CD4-positive, alpha-beta T cell treated with Interleukin-17A for 4 hours (primary cell): ENCODE results near the gene ERMN.

ENCODE experiments used
- DNase-seq: peaks from one replicate; pipeline ENCODE4 v3.0.0-alpha.2; 2020; ENCODE audit warnings: mixed read lengths

The ERMN gene

DNA sequence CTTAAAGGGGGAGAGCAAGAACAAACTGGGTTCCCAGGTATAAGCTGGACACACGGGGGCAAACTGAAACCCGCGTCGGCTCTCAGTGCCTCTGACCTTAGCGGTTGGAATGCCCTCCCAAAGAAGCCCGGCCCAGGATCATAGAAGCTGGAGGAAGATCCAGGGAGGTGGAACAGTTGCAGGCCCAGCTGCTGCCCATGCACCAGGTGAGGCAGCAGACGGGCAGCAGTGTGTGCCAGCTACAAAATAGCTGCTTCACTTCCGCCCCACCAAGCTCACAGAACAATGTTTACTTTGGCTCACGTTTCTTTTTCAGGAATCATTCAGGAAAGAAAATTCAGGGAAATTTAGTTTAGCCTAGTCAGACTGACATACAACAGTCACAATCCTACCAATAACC, 3.9 kb upstream of the ERMN start:
- no peak for DNase-seq

DNA sequence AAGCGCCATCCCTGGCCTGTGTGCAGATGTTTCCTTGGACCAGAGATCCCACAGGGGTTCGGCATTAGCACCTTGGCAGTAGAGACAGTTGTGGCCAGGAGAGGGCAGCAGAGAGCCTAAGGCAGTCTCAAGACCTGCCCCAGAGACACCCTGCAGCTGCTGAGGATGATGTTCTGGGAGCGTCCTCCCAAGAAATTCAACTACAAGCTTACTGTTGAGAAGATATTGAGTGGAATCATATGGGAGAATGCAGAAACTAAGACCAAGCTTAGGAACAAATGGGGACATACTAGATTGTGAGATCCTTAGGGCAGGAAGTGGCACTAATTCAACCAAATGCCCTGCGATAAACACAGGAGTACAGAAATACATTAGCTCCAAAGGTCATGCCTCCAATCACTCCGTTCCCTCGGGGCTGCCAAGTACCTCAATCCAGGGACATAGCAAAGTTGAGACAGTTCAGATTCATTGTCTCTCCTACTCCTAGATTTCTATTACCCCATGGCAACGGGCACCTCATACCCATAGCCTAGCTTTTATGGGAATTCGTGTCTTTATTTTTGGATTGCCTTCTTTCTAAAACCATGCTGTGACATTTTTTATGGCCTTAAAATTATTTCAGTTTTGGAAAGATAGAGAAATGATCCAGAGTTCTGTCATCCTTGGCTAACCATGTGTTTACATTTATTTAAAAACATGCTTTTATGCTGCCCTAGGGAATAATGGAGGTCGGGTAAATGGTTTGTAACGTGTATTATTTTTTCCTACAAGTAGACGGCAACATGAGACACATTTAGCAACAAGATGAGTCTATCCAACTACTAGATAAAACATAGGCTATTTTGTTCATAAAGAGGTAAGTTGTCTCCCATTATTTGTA, 2.2 kb upstream of the ERMN start:
- peak; percentile 96 for DNase-seq

DNA sequence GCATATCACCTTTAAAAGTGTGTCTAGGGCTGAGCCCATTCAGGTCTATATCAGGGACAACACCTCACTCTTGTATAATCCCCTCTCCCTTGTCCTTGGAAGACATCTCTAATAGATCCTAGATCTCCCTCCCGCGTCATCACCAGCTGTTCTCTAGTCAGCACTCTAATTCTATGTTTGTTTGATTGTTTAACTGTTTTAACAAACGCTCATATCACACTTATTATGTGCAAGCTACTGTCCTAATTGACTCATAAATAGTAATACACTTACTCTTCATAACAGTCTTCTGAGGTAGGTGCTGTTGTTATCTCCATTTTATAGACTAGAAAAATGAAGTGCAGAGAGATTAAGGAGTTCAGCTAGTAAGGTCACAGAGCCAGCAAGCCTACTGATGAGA, 1.6 kb upstream of the ERMN start:
- DNase-seq = no peak

DNA sequence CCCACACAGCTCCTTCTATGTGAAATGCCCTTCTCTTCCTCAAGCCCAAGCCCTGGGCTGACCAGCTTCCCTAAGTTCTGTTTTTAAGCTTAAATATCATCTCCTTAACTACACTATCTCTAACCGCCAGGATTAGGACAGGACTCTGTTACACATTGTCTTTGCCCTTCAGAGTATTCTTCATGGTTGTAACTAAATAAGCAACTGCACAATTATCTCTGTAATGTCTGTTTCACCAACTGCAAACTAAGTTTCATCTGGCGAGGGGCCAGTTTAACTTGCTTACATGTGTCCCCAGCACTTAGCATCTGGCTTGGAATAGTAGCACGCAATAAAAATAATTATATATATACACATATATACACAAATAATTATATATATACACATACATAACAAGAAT, 1.1 kb upstream of the ERMN start:
- no peak for DNase-seq

DNA sequence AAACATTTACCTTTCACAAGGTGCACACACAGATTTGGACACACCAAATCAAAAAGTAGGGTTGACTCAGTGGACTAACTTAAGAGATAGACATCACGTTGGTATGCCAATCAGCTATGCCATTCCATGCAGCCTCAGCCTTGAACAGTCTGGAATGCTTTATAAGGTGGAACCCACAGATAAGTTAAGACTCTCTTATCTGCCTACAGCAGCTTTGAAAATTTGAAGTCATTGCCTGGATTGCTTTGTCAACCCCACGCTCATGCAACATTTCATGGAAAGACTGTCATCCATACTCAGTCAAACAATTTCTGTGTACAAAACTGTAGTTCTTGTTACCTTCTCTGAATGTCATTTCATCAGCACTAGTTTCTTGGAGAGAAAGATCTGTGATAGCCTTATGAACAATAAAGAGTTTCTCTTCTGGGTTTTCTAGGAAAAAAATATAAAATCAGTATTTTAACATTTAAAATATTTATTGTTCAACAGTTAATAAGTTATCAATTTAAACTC, 1.2 kb downstream of the ERMN start:
- DNase-seq = no peak

DNA sequence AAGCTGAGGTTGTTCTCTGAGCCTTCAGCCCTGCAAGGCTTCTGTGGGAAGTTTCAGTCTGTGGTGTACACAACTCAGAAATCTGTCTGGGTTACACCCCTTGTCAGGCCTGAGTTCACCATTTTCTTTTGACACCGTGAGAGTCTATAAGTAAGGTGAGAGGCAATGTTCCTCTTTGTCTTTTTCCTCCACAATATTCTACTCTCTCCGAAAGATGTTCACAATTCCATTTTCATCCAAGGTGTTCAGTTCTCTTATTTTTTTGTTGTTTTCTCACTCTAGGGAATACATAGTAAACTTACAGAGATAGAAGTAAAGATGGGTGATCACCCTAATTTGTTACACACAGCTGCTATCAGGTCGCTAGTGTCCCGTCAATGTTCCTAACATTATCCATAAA, 3.2 kb downstream of the ERMN start:
- no peak for DNase-seq

DNA sequence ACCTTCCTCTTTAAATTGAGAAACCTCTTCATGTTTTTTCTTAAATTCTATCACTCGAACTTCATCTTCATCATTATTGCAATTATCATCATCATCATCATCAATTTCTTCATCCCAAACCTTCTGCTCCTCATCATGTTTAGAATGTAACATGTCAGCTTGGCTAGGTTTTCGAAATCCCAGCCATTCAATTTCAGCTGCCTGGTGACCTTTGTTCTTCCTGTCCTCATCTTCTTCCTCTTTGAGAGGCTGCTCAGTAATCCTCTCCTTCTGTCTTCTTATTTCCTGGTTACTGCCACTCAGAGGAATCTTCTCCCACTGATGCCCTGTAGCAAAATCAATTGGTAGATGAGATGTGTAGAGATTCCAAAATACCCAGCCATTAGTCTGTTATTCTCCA, 4.2 kb downstream of the ERMN start:
- DNase-seq = no peak

DNA sequence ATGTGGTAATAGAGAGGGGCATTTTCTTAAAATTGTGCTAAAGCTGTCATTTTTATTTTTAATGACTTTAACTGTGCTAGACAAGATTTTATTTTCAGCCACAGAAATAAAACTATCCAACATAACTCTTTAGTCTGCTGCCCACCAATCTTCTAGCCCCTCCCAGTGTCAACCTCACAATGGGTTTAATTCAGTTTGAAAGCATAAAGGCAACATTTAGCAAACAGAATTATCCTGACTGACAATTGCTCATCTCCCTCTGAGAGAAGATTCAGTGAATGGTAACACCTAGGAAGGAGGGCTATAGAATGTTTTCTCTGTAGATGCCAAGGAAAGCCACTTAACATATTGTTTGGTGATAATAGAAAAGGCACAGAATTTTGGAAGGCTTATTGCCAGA, 5.2 kb downstream of the ERMN start:
- no peak for DNase-seq

DNA sequence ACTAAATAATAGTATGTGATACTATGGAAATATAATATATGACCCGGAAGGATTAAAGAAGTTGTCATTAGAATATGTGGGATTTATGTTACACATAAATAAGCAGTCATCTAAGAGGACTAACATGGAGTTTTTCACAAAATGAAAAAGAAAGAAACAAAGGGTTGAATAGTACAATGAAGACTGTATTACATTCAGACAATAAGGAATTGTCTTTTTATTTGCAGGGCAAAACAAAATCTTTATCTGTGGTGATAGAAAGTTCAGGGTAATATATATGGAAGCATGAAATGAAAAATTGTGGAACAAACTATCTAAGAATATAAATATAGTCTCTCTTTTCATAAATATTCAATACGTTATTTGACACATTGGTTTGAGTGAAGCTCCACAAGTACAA, 5.8 kb downstream of the ERMN start:
- DNase-seq = no peak

DNA sequence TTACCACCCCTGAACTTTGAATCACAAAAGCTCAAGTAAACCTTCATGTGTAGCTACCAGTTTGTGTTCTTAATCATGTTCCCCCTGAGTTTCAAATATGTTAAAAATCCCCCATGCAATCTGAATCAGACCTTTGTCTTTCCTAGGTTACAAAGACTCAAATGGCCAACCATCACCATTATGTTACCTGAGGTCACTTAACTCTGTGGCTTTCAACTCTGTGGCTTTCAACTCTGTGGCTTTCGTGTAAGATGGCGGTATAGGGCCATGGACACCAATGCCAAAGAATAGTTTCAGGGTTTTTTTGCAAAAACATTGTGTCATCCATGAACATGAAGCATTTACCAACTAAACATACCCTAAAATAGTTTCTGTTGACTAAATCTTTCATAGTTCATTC, 6.7 kb downstream of the ERMN start:
- DNase-seq = no peak

DNA sequence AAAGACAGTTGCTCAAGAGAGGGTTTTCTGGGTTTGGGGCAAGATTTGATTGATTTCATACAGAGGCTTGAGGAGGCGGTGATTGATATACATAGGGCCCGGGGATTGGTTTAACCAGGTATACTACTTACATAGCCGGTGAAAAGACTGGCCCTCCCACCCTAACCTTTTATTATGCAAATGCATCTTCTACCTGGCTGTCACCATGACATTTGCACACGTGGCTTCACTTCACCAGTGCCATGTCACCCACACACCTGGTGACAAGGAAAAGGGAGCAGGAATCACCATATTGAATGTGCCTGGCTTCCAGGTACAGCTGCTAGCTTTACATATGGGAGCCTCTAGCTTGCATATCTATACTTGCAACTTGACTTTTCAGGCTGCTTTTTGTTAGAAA, 9.7 kb downstream of the ERMN start:
- no peak for DNase-seq

DNA sequence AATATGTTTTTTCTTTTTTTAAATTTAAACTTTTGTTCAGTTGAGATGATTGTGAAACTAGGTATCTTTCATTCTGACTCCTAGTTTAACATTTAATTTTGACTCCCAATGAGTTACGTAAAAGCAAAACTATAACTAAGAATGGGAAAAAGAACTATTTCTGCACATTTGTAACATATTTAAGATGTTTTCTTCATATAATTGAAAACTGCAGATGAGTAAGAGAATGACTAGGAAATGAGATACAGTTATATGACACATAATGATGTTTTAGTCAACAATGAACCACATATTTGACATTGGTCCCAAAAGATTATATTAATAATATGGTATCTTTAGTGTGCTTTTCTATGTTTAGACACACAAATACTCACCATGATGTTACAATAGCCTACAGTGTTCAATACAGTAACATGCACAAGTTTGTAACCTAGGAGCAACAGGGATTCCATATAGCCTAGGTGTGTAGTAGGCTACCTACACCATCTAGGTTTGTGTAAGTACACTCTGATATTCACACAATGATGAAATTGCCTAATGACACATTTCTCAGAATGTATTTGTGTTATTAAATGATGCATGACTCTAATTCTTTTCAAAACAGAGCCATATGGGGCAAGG, 12.6 kb downstream of the ERMN start:
- no peak for DNase-seq

DNA sequence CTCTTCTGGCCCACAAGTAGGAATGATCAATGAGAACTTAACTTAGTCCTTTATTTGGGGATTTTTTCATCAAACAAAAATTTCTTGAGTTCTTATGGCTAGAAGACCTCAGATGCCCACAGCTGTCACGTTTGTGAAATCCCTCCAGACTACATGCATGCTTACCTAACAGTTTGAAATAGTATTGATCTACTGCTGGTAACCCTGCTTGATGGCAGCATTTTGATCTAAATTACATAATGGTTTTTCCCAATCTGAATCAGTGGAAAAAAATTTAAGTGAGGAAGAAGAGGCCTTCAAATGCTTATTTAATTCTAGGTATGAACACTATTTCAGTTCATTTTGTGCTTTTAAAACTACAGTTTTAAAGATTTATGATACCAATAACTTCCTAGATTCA, 13.9 kb downstream of the ERMN start:
- DNase-seq = no peak

DNA sequence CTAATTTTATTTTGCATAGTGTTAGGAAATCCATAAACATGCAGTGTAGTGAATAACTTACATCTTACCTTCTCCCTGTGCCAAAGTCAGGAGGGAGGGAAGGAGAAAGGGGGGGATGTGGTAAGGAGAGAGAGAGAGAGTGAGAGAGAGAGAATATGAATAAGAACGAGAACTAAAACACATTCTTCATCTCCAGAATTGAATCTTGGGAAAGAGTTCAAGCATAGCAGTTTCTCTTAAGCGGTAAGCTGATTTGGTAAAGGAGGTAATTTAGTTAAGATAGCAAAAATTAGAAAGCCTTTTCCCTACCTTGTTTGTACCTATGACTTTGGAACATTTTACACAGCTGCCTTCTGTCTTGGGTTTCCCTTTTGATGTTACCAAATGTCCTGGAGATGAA, 15.7 kb downstream of the ERMN start:
- DNase-seq = no peak

DNA sequence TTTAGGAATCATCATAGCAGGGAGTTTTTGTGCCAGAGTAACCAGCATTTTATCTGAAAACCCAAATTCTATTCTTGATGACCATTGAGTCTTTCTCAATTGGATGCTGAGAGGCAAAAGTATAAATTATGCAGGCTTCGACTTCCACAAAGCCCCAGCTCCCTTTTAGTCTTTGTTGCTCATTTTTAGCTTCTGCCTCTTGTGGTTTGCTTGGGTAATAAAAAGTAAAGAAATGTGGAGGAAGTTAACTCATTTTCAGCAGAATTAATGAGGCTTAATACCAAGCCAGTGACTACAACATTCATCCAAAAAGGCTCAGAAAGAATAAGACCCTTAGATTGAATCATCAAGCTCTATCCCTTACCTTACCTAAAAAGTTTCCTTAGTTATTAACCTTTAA, 18.6 kb downstream of the ERMN start:
- DNase-seq = no peak

DNA sequence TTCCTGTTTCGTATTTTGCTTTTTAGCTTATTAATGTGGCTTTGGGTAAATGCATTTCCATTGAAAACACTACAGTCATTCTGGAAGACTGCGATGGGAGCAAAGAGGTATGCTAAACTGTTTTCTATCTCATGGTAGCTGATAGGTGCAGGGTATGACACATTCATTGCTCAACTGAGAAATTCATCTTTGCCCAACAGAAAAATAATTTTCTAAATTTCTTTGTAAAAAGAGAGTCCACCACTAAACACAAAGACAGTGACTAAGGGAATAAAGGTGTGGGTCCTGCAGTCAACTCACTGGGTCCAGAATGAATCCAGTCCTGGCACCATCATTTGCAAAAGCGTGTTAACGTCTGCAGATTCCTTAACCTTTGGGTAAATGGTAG, 19.9 kb downstream of the ERMN start:
- DNase-seq = no peak

DNA sequence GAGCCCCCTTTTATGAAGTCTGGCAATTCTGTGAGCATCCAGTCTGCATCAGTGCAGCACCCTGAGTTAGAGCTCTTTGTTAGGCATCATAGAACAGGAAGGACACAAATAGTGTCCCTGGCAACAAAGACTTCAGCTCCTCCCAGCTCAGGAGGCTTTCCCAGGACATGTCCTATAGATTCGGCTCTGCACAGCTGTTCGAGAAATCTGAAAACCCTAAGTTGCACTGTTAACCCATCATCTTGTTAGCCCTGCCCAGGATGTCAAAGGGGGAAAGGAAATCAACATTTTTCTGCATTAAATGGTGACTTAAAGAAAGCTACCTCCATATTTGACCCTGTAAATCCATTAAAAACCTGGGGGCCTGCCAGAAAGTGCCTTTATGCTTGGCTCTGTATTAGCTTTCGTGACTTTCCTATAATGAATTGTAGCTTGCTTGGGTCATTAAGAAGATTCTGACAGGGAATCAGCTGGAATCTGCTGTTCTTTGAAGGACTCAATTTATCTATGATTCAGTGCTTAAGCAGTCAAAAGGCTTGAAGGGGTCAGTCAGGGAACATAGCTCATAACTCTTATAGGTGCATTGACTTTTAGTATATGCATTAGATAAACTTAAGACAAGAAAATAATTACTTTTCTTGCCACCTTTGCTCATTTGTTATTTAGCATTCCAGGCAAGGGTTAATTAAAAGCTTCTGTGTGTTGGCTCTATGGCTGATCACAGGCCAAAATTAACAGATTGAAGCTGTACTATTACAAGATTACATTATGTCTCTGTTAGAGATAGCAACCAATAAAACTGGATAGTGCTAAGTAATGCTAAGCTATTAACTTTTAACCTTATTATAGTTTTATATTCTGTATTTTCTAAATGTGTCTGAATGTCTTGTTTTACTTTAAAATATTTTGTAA, 20.6 kb downstream of the ERMN start:
- DNase-seq = no peak

DNA sequence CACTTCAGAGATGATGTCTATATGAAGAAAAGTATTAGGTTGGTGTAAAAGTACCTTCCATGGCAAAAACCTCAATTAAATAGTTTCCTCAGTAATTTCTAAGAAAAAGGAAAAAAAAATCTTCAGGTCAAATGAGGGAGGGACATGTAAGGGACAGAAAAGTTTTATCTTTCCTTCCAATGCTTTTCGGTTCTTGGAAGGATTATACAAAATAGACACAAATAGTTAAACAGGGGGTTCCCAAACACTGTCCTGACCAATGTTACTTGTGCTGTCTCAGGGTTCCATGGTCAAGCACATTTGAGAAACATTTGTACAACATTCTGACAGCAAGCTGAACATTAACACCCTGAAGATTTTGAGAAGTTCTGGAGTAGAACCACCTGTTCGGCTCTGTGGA, 22.0 kb downstream of the ERMN start:
- no peak for DNase-seq

DNA sequence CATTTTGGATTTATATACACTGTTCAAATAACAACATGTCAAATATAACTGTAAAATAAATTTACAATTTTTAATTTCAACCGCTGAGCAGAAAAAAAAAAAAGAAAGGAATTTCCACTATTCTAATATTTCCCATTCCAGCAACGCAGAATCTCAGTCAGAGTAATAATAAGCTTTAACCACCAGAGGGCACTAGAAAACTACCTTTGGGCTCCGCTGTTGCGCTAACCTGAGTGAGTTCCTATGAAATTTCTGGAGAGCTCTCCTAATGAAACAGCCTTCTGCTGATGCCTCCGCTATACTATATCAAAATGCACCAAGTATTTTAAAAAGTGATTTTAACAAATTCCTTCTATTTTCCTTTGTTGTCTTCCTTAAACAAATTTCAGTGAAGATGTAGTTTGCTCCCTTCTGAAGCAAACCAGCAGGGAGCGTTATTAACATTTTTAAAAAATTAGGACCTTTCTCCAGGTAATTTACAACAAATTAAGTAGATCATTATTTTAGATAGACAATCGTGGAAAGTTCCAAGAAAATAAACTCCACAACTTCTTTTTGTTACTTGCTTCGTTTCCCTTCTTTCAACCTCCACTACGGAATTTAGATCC, 23.0 kb downstream of the ERMN start:
- DNase-seq = peak; percentile 49

DNA sequence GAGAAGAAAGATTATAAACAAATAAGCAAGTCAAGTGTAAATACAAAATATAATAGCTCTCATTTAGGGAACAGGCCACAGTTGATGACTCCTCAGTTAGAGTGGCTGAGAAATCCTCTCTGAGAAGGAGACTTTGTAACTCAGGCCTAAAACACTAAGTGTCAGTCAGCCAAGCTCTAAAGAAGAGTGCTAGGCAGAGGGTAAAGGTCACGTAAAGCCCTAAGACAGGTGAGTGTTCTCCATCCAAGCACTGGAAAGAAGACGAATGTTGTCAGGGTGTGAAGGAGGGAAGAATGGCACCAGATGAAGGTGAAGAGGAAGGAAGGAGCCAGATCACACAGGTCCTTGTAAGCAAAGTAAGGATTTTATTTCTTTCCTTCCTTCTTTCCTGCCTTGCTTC, 24.3 kb downstream of the ERMN start:
- DNase-seq = no peak

DNA sequence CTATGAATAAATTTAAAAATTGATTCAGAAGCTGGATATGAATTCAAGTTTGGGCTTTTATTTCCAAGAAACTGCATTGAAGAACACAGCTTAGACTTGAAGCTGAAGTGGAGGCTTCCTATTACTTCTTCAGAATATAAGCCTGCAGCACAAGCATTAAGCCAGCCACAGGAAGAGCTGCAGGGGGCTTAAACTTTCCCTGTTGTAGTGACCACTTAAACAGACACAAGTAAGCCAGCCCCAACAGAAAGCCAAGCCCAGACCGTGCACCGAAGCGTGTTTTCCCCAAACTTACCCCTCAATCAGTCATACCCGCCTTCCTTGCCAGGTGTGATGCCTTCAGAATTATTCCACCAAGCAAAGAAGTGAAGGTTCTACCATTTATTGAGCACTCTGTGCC, 28.7 kb downstream of the ERMN start:
- no peak for DNase-seq

DNA sequence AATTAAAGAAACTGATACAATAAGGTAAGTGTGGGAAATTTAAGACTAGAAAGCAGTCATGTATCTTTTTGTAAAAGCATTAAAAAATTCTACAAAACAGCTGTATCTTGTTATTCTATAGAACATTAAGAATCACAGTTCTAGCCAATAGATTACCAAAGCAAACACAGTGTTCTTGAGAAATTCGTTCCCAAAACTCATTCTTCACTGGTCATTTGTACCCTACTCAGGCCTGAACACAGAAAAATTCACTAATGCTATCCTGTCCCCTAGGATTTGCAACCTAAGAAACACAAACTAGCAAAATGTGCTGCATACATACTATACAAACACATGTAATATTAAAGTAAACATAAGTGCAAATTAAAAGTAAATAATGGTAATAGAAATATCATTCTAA, 29.1 kb downstream of the ERMN start:
- no peak for DNase-seq

DNA sequence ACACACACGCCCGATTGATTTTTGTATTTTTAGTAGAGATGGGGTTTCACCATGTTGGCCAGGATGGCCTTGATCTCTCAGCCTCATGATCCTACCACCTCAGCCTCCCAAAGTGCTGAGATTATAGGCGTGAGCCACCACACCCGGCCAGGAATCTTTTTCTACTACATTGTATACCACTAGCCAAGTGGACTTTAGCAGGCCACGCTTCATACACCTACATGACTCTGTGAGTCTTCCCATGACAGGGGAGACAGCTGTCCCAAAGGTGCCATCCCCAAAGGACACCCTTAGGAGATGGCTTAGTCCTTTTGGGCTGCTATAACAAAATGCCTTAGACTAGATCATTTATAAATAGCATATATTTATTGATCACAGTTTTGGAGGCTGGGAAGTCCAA, 32.8 kb downstream of the ERMN start:
- DNase-seq = no peak
